HCEC 1CT (cell line): ENCODE data around the gene NUMBL.
"Not testable (repeated sequence)": the region's sequence is repeated elsewhere in the genome, so short reads cannot be mapped to it uniquely, and the experiment has no call there.

Experiments
- DNase-seq: peaks from one replicate; pipeline ENCODE4 v3.0.0-alpha.2; 2017

NUMBL gene

GRCh38 chr19:40661616-40662015 lies 28.8 kb downstream of the NUMBL start:
- DNase-seq = no peak

- no peak for DNase-seq
Observed at GRCh38 chr19:40659566-40659965, 30.9 kb downstream of the NUMBL start.

- no peak for DNase-seq
Observed at GRCh38 chr19:40659116-40659515, 31.3 kb downstream of the NUMBL start.

- no peak for DNase-seq
Observed at GRCh38 chr19:40658031-40658430, 32.4 kb downstream of the NUMBL start.

GRCh38 chr19:40655684-40656083 lies 34.8 kb downstream of the NUMBL start:
- DNase-seq = not testable (repeated sequence)

GRCh38 chr19:40652303-40652702 lies 38.1 kb downstream of the NUMBL start:
- not testable (repeated sequence) for DNase-seq

GRCh38 chr19:40650749-40651305 lies 39.6 kb downstream of the NUMBL start:
- DNase-seq = no peak

GRCh38 chr19:40649903-40650675 lies 40.4 kb downstream of the NUMBL start:
- DNase-seq = not testable (repeated sequence)

- DNase-seq = peak; percentile 34
Observed at GRCh38 chr19:40646743-40647254, 43.7 kb downstream of the NUMBL start.

GRCh38 chr19:40642757-40643305 lies 47.6 kb downstream of the NUMBL start:
- no peak for DNase-seq

GRCh38 chr19:40642051-40642706 lies 48.3 kb downstream of the NUMBL start:
- no peak for DNase-seq

GRCh38 chr19:40641281-40641680 lies 49.2 kb downstream of the NUMBL start:
- DNase-seq = no peak

GRCh38 chr19:40640744-40641143 lies 49.7 kb downstream of the NUMBL start:
- no peak for DNase-seq

- no peak for DNase-seq
Observed at GRCh38 chr19:40639638-40639982, 50.8 kb downstream of the NUMBL start.

GRCh38 chr19:40638327-40638726 lies 52.1 kb downstream of the NUMBL start:
- DNase-seq = no peak

- DNase-seq = peak; percentile 83
Observed at GRCh38 chr19:40633207-40633606, 57.2 kb downstream of the NUMBL start.

GRCh38 chr19:40632311-40633036 lies 58.0 kb downstream of the NUMBL start:
- DNase-seq = no peak

- DNase-seq = no peak
Observed at GRCh38 chr19:40630571-40631160, 59.8 kb downstream of the NUMBL start.

- no peak for DNase-seq
Observed at GRCh38 chr19:40629346-40629745, 61.1 kb downstream of the NUMBL start.

- DNase-seq = no peak
Observed at GRCh38 chr19:40627486-40628279, 62.8 kb downstream of the NUMBL start.

- no peak for DNase-seq
Observed at GRCh38 chr19:40626918-40627317, 63.5 kb downstream of the NUMBL start.
